ENCODE data around the gene MYT1. TPM values are rescaled to one million over a fixed set of nuclear protein-coding genes. Genes with fewer than 3 reads are reported as not detected.
A peak's percentile ranks its signal among the peaks of the same experiment; 100 is the strongest.

MYT1 gene
- total and polyA plus RNA-seq, 9 of the 15 experiments (the other 6 are each of a cell fraction or from before 2014, with no cell fraction given), result 0.02 to 0.12 (median 0.06) TPM; not detected in 4

DNA sequence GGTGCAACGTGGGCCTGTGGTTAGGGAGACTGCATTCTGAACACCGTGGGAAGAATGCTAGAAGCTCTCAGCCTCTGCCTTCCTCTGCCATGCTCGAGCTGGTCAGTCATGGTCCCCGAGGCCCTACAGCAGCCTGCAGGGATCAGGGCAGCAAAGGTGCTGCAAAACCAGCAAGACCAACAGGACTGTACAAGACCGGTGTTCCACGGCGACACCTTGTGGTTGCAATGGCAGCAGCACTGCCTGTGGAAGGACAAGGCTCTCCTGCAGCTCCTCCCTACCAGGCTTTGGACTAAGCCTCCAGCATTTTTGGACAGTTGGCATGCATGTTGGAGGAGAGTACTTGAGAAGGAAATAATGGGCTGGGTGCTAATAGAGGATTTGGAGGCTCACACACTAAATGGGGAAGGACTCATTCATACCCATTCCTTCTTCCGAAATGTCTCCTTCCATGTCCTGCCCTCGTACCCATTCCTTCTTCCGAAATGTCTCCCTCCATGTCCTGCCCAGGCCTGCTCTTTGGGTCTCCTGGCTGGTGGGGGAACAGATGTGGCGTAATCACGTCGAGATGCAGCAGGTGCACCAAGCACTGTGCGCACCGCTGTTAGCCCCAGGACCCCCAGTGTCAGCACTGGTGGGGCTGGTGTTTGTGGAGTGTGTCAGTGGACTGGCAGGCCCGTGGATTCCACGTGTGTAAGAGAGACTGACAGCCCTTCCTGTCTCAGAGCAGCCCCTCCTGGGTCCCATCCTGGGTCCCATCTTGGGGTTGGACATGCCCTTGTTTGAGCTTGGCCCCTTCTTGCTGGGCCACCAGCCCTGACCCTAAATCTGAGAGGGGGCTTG lies 18.6 kb upstream of the MYT1 start (continued):
- TF ChIP-seq, protein P1, sequence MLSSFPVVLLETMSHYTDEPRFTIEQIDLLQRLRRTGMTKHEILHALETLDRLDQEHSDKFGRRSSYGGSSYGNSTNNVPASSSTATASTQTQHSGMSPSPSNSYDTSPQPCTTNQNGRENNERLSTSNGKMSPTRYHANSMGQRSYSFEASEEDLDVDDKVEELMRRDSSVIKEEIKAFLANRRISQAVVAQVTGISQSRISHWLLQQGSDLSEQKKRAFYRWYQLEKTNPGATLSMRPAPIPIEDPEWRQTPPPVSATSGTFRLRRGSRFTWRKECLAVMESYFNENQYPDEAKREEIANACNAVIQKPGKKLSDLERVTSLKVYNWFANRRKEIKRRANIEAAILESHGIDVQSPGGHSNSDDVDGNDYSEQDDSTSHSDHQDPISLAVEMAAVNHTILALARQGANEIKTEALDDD (IDR thresholded peaks at IDR 0.05), result no peak
- peak; percentile 88 for TF ChIP-seq TRIM28 (IDR thresholded peaks at IDR 0.05)
- TF ChIP-seq, protein P2, sequence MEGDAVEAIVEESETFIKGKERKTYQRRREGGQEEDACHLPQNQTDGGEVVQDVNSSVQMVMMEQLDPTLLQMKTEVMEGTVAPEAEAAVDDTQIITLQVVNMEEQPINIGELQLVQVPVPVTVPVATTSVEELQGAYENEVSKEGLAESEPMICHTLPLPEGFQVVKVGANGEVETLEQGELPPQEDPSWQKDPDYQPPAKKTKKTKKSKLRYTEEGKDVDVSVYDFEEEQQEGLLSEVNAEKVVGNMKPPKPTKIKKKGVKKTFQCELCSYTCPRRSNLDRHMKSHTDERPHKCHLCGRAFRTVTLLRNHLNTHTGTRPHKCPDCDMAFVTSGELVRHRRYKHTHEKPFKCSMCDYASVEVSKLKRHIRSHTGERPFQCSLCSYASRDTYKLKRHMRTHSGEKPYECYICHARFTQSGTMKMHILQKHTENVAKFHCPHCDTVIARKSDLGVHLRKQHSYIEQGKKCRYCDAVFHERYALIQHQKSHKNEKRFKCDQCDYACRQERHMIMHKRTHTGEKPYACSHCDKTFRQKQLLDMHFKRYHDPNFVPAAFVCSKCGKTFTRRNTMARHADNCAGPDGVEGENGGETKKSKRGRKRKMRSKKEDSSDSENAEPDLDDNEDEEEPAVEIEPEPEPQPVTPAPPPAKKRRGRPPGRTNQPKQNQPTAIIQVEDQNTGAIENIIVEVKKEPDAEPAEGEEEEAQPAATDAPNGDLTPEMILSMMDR (IDR thresholded peaks at IDR 0.05 in 2 of 3, conservative IDR thresholded peaks at IDR 0.05 in 1 of 3; ENCODE audit: insufficient read depth in 2 of 3, low read depth in 1 of 3, low read length in 3 of 3), result peak; percentile 43 to 74 (median 69)

DNA sequence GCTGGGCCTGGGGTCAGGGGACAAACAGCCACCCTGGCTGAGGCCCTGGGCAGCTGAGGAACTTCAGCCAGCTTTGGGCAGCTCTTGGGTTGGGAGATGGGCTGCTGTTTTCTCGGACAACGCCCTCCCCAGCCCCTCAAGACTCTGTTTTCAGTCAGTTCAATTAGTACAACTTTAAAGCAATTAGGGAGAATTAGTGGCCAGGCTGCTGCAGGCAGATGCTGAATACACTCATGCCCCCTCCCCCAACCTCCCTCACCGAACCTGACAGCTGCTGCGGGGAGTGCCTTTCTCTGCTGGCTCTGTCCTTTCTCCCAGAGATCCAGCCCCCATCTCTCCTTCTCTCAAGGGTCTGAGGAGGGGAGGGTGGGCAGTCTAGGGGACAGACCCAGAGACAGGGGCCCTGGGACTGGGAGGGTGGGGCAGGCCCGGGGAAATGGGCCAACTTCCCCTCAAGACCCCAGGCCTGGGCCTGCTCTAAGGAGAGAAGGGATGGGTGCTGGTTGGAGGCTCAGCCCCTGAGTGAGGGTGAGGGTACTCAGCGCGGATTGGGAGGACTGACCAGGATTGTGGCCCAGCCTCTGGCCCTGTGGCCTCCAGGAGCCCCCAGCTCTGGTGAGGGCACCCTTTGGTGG lies 17.8 kb upstream of the MYT1 start:
- WGBS (ENCODE audit: insufficient coverage, low coverage, missing lambda C conversion rate), result 5% methylated on average over 6 of the region's 7 CpGs
- Histone ChIP-seq H3K9me1 (ENCODE audit: control insufficient read depth, insufficient read depth, low read length) (no peaks in the 10 kb centered on the region), H4K20me1 (replicated peaks; ENCODE audit: control insufficient read depth, insufficient read depth, low read length) (no peaks in the 10 kb centered on the region), H3K4me2 (ENCODE audit: insufficient read depth, low read length) (no peak overlapping the region), H3K27me3 (ENCODE audit: control insufficient read depth in 2 of 2, insufficient read depth in 2 of 2, low read length in 2 of 2) (peaks cover under 1 to 27% of the 10 kb centered on the region in 2 experiments; a peak in 3 of 5 replicates), H2AFZ (ENCODE audit: low read depth, low read length) (no peak overlapping the region), H3K4me1 (replicated peaks in 1 of 2; ENCODE audit: control insufficient read depth in 2 of 2, insufficient read depth in 2 of 2, low read length in 2 of 2) (no peaks in the 10 kb centered on the region), H3K9me3 (replicated peaks; ENCODE audit: control insufficient read depth, insufficient read depth, low read depth, low read length) (peaks cover 19% of the 10 kb centered on the region), H3K27ac (ENCODE audit: extremely low read depth, low read depth, low read length) (no peak overlapping the region), H3K79me2 (ENCODE audit: control insufficient read depth, insufficient read depth, low read length) (no peaks in the 10 kb centered on the region), H3K36me3 (ENCODE audit: control insufficient read depth, insufficient read depth, low read length) (no peaks in the 10 kb centered on the region), H3K4me3 (no peak overlapping the region), H3K9ac (ENCODE audit: insufficient read depth in 1 of 2, low read depth in 2 of 2, low read length in 2 of 2) (no peak overlapping the region)
- FAIRE-seq, result no peak
- ChIA-PET CTCF (ENCODE audit: low intra/inter-chr PET ratio) (no interaction called here), POLR2A (interaction anchor here (0.6 kb wide), 1 partner anchor 457 kb away, joined by 3 read pairs; no protein-coding TSS in a partner anchor)
- no TSS peak for BruUV-seq (replicated peaks)
- DNase-seq (ENCODE audit: extremely low read depth in 1 of 4, low spot score in 3 of 4), result no peak
- ATAC-seq, result no peak
- in situ Hi-C loops (cut with MboI), result no loop called here
- intact Hi-C loops (cut with micrococcal nuclease), result no loop called here
- TF ChIP-seq, protein P3, sequence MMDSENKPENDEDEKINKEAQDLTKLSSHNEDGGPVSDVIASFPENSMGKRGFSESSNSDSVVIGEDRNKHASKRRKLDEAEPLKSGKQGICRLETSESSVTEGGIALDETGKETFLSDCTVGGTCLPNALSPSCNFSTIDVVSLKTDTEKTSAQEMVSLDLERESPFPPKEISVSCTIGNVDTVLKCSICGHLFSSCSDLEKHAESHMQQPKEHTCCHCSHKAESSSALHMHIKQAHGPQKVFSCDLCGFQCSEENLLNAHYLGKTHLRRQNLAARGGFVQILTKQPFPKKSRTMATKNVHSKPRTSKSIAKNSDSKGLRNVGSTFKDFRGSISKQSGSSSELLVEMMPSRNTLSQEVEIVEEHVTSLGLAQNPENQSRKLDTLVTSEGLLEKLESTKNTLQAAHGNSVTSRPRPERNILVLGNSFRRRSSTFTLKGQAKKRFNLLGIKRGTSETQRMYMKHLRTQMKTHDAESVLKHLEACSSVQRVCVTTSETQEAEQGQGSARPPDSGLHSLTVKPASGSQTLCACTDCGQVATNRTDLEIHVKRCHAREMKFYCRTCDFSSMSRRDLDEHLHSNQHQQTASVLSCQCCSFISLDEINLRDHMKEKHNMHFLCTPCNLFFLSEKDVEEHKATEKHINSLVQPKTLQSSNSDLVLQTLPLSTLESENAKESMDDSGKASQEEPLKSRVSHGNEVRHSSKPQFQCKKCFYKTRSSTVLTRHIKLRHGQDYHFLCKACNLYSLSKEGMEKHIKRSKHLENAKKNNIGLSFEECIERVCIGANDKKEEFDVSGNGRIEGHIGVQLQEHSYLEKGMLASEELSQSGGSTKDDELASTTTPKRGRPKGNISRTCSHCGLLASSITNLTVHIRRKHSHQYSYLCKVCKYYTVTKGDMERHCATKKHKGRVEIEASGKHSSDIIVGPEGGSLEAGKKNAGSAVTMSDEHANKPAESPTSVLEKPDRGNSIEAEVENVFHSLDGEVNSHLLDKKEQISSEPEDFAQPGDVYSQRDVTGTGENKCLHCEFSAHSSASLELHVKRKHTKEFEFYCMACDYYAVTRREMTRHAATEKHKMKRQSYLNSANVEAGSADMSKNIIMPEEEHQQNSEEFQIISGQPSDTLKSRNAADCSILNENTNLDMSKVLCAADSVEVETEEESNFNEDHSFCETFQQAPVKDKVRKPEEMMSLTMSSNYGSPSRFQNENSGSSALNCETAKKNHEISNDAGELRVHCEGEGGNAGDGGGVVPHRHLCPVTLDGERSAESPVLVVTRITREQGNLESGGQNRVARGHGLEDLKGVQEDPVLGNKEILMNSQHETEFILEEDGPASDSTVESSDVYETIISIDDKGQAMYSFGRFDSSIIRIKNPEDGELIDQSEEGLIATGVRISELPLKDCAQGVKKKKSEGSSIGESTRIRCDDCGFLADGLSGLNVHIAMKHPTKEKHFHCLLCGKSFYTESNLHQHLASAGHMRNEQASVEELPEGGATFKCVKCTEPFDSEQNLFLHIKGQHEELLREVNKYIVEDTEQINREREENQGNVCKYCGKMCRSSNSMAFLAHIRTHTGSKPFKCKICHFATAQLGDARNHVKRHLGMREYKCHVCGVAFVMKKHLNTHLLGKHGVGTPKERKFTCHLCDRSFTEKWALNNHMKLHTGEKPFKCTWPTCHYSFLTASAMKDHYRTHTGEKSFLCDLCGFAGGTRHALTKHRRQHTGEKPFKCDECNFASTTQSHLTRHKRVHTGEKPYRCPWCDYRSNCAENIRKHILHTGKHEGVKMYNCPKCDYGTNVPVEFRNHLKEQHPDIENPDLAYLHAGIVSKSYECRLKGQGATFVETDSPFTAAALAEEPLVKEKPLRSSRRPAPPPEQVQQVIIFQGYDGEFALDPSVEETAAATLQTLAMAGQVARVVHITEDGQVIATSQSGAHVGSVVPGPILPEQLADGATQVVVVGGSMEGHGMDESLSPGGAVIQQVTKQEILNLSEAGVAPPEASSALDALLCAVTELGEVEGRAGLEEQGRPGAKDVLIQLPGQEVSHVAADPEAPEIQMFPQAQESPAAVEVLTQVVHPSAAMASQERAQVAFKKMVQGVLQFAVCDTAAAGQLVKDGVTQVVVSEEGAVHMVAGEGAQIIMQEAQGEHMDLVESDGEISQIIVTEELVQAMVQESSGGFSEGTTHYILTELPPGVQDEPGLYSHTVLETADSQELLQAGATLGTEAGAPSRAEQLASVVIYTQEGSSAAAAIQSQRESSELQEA (IDR thresholded peaks at IDR 0.05; ENCODE audit: low read depth), result no peak
- TF ChIP-seq CHD1 (IDR thresholded peaks at IDR 0.05; ENCODE audit: low read length), result no peak
- TF ChIP-seq ZNF354B (CRISPR knock-in tag; IDR thresholded peaks at IDR 0.05), result no peak
- no peak for TF ChIP-seq ZNF253 (CRISPR knock-in tag; conservative IDR thresholded peaks at IDR 0.05)
- no peak for TF ChIP-seq ARID1B (IDR thresholded peaks at IDR 0.05)
